NCI-H345 (cell line): ENCODE data around the gene MLLT1.
"Not testable (repeated sequence)": the region's sequence is repeated elsewhere in the genome, so short reads cannot be mapped to it uniquely, and the experiment has no call there.

Experiments used
- DNase-seq: peaks from one replicate; lab custom pipeline; 2025; lab: John Stamatoyannopoulos, UW

The MLLT1 gene

DNA sequence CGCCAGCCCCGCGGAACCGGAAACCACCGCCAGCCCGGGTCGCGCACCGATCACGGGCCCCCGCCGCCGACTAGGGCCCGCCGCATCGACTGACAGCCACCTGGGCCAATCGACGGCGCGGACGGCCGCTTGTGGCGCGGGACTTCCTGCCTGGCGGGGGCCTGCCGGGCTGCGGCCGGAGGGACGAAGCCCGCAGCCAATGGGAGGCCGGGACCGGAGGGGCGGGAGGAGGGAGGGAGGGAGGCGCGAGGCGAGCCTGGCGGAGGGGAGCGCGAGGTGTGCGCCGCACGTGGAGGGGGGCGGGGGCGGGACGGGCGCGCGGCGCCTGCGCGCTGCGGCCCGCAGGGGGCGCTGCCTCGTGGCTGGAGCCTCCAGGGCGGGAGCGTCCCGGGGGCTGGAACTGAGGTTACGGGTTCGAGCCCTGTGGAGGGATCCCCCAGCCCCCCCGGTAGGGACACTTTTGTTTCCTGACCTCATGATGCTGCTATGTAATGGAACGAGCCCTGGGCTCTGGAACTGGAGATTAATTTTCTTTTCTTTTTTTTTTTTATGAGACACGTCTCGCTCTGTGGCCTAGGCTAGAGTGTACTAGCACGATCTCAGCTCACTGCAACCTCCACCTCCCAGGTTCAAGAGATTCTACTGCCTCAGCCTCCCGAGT lies at the start of gene MLLT1:
Gene MLLT1 (minus strand): TSS at position 45 of the 661 bp plus-strand sequence. CDS start 191 bp downstream, outside the sequence.
- peak; percentile 97 for DNase-seq

DNA sequence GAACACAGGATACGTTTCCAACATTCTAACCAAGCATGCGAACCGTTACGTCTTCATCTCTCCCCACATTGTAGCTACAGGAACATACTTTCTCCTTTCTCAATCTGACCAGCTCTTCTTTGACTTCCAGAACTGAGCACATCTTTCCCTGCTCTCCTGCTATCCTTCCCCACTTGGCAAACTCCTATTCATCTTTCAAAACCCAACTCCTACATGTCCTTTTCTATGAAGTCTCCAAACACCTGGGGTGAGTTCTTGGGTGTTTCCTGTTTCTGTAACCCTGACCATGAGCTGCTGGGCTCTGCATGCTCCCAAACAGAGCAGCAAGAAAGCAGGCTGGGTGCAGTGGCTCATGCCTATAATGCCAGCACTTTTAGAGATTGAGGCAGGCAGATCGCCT lies 47.0 kb upstream of the MLLT1 start:
- DNase-seq = no peak

DNA sequence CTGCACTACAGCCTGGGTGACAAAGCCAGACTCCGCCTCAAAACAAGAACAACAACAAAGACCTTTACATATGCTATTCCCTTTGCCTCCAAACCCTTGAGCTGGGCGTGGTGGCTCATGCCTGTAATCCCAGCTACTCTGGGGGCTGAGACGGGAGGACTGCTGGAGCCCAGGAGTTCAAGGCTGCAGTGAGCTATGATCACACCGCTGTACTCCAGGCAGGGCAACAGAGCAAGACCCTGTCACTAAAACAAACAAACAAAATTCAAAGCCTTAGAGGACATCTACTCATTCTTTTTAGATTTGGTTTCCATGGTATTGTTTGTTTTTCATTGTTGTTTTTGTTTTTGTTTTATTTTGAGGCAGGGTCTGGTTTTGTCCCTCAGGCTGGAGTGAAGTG lies 45.8 kb upstream of the MLLT1 start:
- DNase-seq = no peak

DNA sequence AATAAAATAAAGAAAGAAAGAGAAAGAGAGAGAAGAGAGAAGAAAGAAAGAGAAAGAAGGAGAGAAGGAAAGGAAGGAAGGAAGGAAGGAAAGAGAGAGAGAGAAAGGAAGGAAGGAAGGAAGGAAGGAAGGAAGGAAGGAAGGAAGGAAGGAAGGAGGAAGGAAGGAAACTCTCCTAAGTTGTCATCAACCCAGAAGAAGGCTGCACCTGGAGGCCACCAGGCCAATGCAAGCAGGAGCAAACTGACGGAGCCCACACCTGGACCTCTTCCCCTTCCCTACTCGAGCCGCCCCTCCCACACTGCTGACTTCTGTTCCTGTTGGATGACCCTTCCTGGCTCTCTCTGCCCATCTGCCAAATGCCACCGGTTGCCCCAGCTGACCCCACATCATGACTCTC lies 45.0 kb upstream of the MLLT1 start:
- DNase-seq = no peak

DNA sequence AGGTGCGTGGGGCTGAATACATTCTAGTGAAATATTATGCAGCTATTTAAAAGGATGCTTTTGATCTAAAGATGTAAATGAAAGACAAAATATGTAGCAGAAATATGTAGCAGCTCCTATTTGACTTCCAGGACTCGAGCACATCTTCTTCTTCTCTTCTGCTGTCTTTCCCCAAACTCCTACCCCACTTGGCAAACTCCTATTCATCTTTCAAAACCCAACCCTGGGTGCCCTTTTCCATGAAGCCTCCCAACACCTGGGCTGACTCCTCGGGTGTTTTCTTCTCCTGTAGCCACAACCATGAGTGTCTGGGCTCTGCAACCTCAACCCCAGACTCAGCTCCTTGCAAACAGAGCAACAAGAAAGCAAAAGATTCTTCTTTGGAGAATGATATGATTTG lies 42.5 kb upstream of the MLLT1 start:
- DNase-seq = no peak

DNA sequence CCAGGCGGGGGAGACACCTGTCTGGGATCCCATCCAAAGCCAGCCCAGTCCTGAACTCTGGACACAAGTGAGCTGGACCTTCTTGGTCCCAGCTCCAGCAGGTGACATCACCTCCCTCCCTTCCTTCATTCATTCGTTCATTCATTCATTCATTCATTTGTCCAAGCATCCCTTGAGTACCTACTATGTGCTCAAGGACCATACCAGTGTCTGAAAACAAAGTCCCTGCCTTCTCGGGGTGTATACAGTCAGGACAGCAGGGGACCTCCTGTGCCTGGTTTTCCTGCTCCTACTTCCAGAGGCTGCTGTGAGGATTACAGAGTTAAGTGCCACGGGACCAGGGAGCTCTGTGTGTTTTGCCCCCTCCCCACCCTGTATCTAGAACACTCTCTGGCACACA lies 39.6 kb upstream of the MLLT1 start:
- DNase-seq = no peak

- no peak for DNase-seq
These were observed 39.0 kb upstream of the MLLT1 start for GRCh38 chr19:6318772-6319171.

GRCh38 chr19:6315646-6316045 lies 35.9 kb upstream of the MLLT1 start:
- not testable (repeated sequence) for DNase-seq

- no peak for DNase-seq
These were observed 33.7 kb upstream of the MLLT1 start for GRCh38 chr19:6313398-6313969.

DNA sequence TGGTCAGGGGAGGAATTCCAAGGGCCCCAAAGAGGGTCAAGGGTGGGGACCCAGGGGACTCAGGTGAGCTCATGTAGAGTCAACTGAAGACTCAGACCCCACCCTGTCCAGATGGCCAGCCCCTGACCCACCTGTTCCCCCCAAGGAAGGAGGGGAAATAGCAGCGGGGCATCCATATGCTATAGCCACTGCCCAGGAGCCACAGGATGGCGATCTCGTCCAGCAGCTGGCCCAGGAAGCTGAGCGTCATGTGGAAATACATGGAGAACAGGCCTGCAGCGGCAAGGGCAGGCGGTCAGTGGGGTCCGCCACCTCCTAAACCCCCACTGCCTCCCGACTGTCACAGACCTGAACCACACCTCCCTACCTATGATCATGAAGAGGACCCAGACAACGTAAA lies 32.2 kb upstream of the MLLT1 start:
- no peak for DNase-seq

DNA sequence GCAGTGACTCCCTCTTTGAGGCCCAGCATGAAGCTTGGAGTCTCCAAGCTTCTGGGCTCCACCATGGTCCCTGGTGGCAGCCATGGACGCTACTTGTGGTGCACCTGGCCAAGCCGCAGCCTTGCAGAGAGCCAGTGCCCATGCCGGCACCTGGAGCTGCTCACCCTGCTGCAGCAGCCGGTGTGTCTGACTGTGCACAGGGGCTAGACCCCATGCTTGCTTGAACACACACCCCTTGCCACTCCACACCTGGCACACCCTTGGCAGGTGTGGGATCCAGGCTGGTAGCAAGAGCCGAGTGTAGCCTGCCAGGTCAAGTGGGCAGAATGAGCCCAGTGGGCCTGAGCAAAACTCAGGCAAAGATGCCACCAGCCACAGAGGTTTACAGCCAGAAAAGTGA lies 18.6 kb upstream of the MLLT1 start:
- DNase-seq = no peak

GRCh38 chr19:6297202-6297601 lies 17.4 kb upstream of the MLLT1 start:
- DNase-seq = no peak

- DNase-seq = no peak
These were observed 12.2 kb upstream of the MLLT1 start for GRCh38 chr19:6292006-6292405.

DNA sequence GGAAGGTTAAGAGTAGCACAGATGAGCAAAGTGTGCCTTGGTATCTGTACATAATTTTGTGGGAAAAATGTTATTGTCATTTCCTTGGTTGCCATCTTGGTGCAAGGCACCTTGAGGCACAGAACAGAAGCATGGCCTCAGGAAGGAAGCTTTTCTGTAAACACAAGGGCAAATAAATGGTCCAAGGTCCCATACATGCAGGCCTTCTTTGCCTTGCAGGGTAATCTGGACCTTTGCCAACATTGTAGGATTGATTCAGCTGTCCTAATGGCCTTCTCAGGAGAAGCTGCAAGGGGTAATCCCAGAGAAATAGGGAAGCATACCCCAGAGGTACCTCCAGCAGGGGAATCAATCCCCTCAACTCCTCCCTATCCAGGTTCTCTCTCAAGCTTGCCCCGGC lies 9.0 kb upstream of the MLLT1 start:
- DNase-seq = no peak

DNA sequence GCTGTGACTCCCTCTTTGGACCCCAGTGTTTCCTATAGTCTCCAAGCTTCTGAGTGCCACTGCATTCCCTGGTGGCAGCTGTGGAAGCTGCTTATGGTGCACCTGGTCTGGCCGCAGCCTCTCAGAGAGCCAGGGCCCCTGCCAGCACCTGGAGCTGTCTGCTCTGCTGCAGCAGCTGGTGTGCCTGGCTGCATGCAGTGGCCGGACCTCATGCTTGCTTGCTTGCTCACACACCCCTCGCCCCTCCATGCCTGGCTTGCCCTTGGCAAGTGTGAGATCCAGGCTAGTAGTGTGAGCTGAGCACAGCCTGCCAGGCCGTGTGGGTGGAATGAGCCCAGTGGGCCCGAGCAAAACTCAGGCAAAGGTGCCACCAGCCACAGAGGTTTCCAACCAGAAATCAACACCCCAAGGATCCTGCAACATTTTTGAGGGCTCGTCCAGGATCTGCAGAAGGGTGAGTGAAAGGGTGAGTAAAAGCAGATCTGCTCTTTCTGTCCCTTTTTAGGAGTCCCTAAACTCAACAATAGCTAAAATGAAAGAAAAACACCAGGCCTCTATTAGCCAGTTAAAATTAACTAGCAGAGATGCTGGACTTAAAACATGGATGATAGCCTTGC lies 7.6 kb upstream of the MLLT1 start:
- no peak for DNase-seq

- DNase-seq = no peak
These were observed 6.9 kb upstream of the MLLT1 start for GRCh38 chr19:6286676-6287075.

GRCh38 chr19:6282393-6282792 lies 2.6 kb upstream of the MLLT1 start:
- DNase-seq = not testable (repeated sequence)

GRCh38 chr19:6279620-6279930 lies 200 bp downstream of the MLLT1 start:
- DNase-seq = no peak

GRCh38 chr19:6278740-6279619 lies 795 bp downstream of the MLLT1 start:
- DNase-seq = no peak

DNA sequence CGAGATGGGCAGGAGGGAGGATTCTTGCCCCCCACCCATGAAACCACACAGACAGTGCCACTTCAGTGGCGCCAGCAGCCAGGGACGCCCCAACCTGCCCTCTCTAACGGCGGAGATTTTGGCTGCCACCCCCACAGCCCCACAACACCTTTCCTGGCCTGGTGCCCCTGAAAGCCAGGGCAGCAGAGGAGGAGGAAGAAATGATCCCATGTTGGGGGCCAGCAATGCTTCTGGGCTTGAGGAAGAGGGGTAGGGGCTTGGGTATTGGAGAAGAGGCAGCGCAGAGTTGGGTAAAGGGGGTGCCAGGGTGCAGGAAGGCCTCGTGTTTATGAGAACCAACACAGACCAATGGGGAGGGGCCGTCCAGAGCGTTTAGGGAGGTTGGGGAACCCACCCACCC lies 1.7 kb downstream of the MLLT1 start:
- no peak for DNase-seq

- no peak for DNase-seq
These were observed 3.3 kb downstream of the MLLT1 start for GRCh38 chr19:6276447-6276846.

DNA sequence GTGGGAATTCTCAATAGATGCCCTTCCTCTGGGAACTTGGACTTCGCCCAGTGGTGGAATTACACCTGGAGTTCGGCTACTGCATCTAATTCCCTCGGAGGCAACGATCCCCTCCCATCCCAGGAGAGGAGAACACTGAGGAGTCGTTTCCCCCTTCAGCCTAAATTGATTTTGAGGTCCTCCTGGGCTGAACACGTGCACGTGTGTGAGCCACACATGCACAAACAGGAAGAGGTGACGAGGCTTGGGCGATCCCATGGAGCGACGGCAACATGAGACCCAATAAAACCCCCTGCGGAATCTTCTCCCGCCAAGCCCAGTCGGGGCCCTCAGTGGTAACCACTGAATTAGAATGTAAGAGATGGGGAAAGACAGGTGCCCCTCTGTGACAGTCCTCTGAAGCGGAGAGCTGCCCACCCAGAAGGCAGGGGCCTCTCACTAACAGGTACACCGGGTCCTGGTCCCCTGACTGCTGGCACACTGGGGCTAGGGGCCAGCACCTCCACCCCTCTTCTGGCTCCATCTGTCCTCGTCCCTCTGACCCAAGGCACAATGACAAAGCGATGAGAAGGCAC lies 4.5 kb downstream of the MLLT1 start:
- no peak for DNase-seq

- DNase-seq = no peak
These were observed 5.0 kb downstream of the MLLT1 start for GRCh38 chr19:6274756-6275155.
